K562 (cell line): ENCODE measurements around the gene TAAR9. TPM values are rescaled to one million over a fixed set of nuclear protein-coding genes. Genes with fewer than 3 reads are reported as not detected.

ENCODE experiments used
- ARNT ChIP-seq, 2 experiments: fragments of 450-650 bp; IDR thresholded peaks; 2 replicates each; pipeline ENCODE4 v1.6.1; 2016; ENCODE audit warnings: mild to moderate bottlenecking in 1 of 2
- HCFC1 ChIP-seq: IDR thresholded peaks from 2 replicates; pipeline ENCODE4 v1.6.1; 2012; ENCODE audit warnings: low read depth, low read length, improper control_type of control experiment
- HMGN3 ChIP-seq: IDR thresholded peaks from 2 replicates; pipeline ENCODE4 v1.6.1; 2011; ENCODE audit warnings: borderline replicate concordance, low read depth, mild to moderate bottlenecking, mixed read lengths, low read length; ENCODE audit not compliant: insufficient read length; ENCODE audit errors: extremely low read depth
- KDM5B ChIP-seq: fragments of 200-600 bp; sonication (generic); IDR thresholded peaks from 2 replicates; pipeline ENCODE4 v1.6.1; 2012; ENCODE audit warnings: low read depth, mild to moderate bottlenecking, moderate library complexity, low read length, control low read depth, inconsistent platforms; ENCODE audit not compliant: insufficient replicate concordance
- KLF10 ChIP-seq: fragments of 250-450 bp; sonication (Bioruptor Pico); IDR thresholded peaks from 2 replicates; pipeline ENCODE4 v1.6.1; 2021; ENCODE audit warnings: matching md5 sums
- MAZ ChIP-seq, 2 experiments: fragments of 450-650 bp in 1 of 2; sonication (generic) in 1 of 2; formaldehyde crosslinking; IDR thresholded peaks in 1 of 2; conservative IDR thresholded peaks in 1 of 2; 2 replicates each; pipeline versions ENCODE4 v1.4.0 to v1.5.0; 2020; ENCODE audit warnings: mild to moderate bottlenecking in 1 of 2, missing genetic modification reagents in 1 of 2
- MEF2A ChIP-seq: IDR thresholded peaks from 2 replicates; pipeline ENCODE4 v1.6.1; 2011; ENCODE audit warnings: low read depth, mild to moderate bottlenecking, low read length, moderate library complexity; ENCODE audit not compliant: control insufficient read depth
- NFE2L1 ChIP-seq: fragments of 450-650 bp; IDR thresholded peaks from 2 replicates; pipeline ENCODE4 v1.6.1; 2016; ENCODE audit warnings: missing genetic modification characterization, low read depth, mild to moderate bottlenecking, missing compliant biosample characterization, moderate library complexity, borderline replicate concordance
- NONO ChIP-seq, 2 experiments: fragments of 200-400 bp in 1 of 2; fragments of 450-650 bp in 1 of 2; formaldehyde crosslinking in 1 of 2; IDR thresholded peaks; 2 replicates each; pipeline ENCODE4 v1.6.1; 2017; ENCODE audit warnings: low read depth in 2 of 2, mild to moderate bottlenecking in 2 of 2, moderate library complexity in 2 of 2, low read length in 1 of 2
- NR2F6 ChIP-seq: fragments of 450-650 bp; formaldehyde crosslinking; IDR thresholded peaks from 2 replicates; pipeline ENCODE4 v1.4.0; 2020; ENCODE audit warnings: mild to moderate bottlenecking
- POLR2AphosphoS2 ChIP-seq: IDR thresholded peaks from 2 replicates; pipeline ENCODE4 v1.6.1; 2012; ENCODE audit warnings: low read length, improper control_type of control experiment
- RBM15 ChIP-seq: fragments of 200-400 bp; formaldehyde crosslinking; IDR thresholded peaks from 2 replicates; pipeline ENCODE4 v1.6.1; 2018; ENCODE audit warnings: mild to moderate bottlenecking, low read length, moderate library complexity; ENCODE audit not compliant: insufficient read depth
- RREB1 ChIP-seq: fragments of 250-450 bp; sonication (Bioruptor Pico); IDR thresholded peaks from 2 replicates; pipeline ENCODE4 v1.4.0; 2020
- SNIP1 ChIP-seq: fragments of 450-650 bp; IDR thresholded peaks from 2 replicates; pipeline ENCODE4 v1.7.1; 2017; ENCODE audit warnings: low read depth, mild to moderate bottlenecking
- ZC3H4 ChIP-seq: sonication (generic); formaldehyde crosslinking; IDR thresholded peaks from 2 replicates; pipeline ENCODE4 v1.9.0; 2021; ENCODE audit warnings: missing genetic modification reagents, borderline replicate concordance
- polyA plus RNA-seq, 8 experiments: library from polyadenylated mRNA; depleted of rRNA in 4 of 8; stranded (reverse) in 5 of 8; unstranded in 3 of 8; fragments of >200 nt; fragmentation: Nextera tagmentation in 2 of 8; fragmentation: Illumina TruSeq in 1 of 8; extraction: Ambion mirVana in 2 of 8; extraction: Trizol in 1 of 8; gene quantifications; 2 replicates each; pipeline versions ENCODE4 v1.2.1 to v1.2.3, GENCODE V29; 2011 to 2014; ENCODE audit warnings: inconsistent platforms in 1 of 8, missing spikeins in 1 of 8
- total RNA-seq, 7 experiments: library from RNA; depleted of rRNA in 6 of 7; stranded (reverse); fragments of >200 nt in 6 of 7; fragmentation: Illumina TruSeq in 2 of 7; extraction: Trizol in 2 of 7; gene quantifications; 2 replicates each; pipeline versions ENCODE4 v1.2.1 to v1.2.3, GENCODE V29; 2011 to 2021; ENCODE audit warnings: low replicate concordance in 1 of 7
- TF ChIP-seq, protein P1 (sequence below), 2 experiments: fragments of 450-650 bp in 1 of 2; sonication (generic) in 1 of 2; formaldehyde crosslinking in 1 of 2; IDR thresholded peaks in 1 of 2; conservative IDR thresholded peaks in 1 of 2; 2 replicates each; pipeline versions ENCODE4 v1.6.1 to v1.8.1; 2016 to 2023; ENCODE audit warnings: mild to moderate bottlenecking in 2 of 2, moderate library complexity in 2 of 2, inconsistent platforms in 1 of 2, missing genetic modification reagents in 1 of 2
- TF ChIP-seq, protein P2 (sequence below): fragments of 250-450 bp; sonication (Bioruptor Pico); IDR thresholded peaks from 2 replicates; pipeline ENCODE4 v1.4.0; 2020; ENCODE audit warnings: mild to moderate bottlenecking

The TAAR9 gene
- total and polyA plus RNA-seq, 9 of the 15 experiments (the other 6 are each of a cell fraction or from before 2014, with no cell fraction given) = not detected

DNA sequence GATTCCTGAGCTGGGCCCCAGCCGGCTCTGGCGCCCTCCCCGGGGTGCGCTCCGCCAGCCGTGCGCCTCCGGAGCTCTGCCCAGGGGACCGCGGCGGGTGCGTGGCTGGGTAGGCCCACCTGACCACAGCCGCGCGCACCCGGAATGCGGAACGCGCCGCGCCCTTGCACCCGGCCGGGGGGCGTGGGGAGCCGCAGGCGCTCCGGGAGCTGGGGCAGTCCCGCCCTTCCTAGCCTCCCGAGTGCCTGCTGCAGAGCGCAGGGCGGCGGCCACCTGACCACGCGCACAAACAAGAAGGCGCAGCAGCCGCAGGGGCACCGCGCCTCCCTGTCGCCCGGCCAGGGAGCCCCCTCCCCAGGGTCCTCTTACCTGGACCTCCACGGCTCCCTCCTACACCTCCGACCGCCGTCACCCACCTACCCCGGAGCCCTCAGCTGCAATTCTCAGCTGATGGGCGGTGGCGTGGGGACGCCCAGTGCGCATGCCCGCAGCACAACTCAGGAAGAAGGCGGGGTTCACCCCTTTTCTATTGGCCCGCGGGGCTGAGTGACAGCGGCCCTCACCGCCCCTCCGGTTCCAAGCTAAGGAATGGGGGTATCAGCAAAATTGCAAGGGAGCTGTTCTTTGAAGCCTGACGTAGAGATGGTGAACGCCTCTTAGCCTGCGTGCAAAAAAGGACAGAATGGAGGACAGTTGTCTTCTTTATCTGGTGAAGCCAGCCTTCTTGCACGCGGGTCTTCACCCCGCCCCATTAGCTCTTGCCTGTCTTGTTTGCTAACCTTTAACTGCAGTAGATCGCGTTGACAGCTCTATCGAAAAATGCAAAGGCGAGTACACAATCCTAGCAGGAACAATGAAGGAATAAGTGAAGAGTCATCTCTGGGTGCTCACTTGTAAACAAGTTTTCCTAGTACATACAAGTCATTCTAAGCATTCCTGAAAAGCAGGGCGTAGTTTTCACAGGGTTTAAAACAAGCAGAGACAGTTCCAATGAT lies 25.1 kb upstream of the TAAR9 start, which contains the start of gene STX7 (continued):
- peak in 1 of 2 experiments; percentile 23; a peak in 1 of 4 replicates for TF ChIP-seq ARNT (IDR thresholded peaks at IDR 0.05)
- peak; percentile 36 to 67; a peak in 3 of 4 replicates for TF ChIP-seq MAZ (CRISPR knock-in tag; conservative IDR thresholded peaks at IDR 0.05 in 1 of 2, IDR thresholded peaks at IDR 0.05 in 1 of 2)
- TF ChIP-seq NFE2L1 (tag) = no peak
- no peak for TF ChIP-seq RREB1 (CRISPR knock-in tag)
- TF ChIP-seq RBM15 = no peak
- TF ChIP-seq KLF10 (CRISPR knock-in tag) = no peak
- TF ChIP-seq NR2F6 (CRISPR knock-in tag) = no peak
- TF ChIP-seq, protein P1, sequence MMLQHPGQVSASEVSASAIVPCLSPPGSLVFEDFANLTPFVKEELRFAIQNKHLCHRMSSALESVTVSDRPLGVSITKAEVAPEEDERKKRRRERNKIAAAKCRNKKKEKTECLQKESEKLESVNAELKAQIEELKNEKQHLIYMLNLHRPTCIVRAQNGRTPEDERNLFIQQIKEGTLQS (IDR thresholded peaks at IDR 0.05) = no peak
- TF ChIP-seq, protein P1 (CRISPR knock-in tag; conservative IDR thresholded peaks at IDR 0.05) = no peak
- TF ChIP-seq HCFC1 = no peak
- no peak for TF ChIP-seq POLR2AphosphoS2
- no peak for TF ChIP-seq ZC3H4 (CRISPR knock-in tag)
- TF ChIP-seq, protein P2, sequence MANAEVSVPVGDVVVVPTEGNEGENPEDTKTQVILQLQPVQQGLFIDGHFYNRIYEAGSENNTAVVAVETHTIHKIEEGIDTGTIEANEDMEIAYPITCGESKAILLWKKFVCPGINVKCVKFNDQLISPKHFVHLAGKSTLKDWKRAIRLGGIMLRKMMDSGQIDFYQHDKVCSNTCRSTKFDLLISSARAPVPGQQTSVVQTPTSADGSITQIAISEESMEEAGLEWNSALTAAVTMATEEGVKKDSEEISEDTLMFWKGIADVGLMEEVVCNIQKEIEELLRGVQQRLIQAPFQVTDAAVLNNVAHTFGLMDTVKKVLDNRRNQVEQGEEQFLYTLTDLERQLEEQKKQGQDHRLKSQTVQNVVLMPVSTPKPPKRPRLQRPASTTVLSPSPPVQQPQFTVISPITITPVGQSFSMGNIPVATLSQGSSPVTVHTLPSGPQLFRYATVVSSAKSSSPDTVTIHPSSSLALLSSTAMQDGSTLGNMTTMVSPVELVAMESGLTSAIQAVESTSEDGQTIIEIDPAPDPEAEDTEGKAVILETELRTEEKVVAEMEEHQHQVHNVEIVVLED = no peak
- no peak for TF ChIP-seq KDM5B
- TF ChIP-seq SNIP1 = no peak
- TF ChIP-seq MEF2A = no peak
- no peak; a peak in 1 of 4 replicates for TF ChIP-seq NONO (IDR thresholded peaks at IDR 0.05; ENCODE audit: low read depth in 2 of 2, low read length in 1 of 2)
- peak; percentile 41 for TF ChIP-seq HMGN3
